PC-9 (cell line): ENCODE measurements around the gene GSTA4. TPM values are rescaled to one million over a fixed set of nuclear protein-coding genes. Genes with fewer than 3 reads are reported as not detected.
A peak's percentile ranks its signal among the peaks of the same experiment; 100 is the strongest.

Source experiments
- BruUV-seq: library from RNA; stranded (reverse); fragments of 400-500 nt; replicated peaks from 2 replicates; lab custom pipeline; 2021; lab: Mats Ljungman, UMichigan
- CTCF ChIA-PET: fragments of 300-600 bp; sonication (Branson Sonifier 250); formaldehyde crosslinking; loops from one replicate; lab custom pipeline; 2022; ENCODE audit warnings: antibody characterized with exemption; lab: Charles Lee
- POLR2A ChIA-PET: fragments of 300-600 bp; sonication (Branson Sonifier 250); formaldehyde crosslinking; loops from one replicate; lab custom pipeline; 2022; ENCODE audit warnings: antibody characterized with exemption; ENCODE audit not compliant: unreplicated experiment; lab: Charles Lee
- DNase-seq, 2 experiments: peaks; one replicate each; pipeline versions ENCODE4 v3.0.0 to v3.0.0-alpha.2; 2015 to 2022; ENCODE audit warnings: mixed read lengths in 1 of 2
- H2AFZ ChIP-seq: fragments of 200-600 bp; sonication (generic); 2 replicates; pipeline ENCODE4 v1.8.1; 2017; ENCODE audit warnings: antibody characterized with exemption
- H3F3A ChIP-seq: fragments of 200-600 bp; sonication (generic); 2 replicates; pipeline ENCODE4 v1.8.1; 2017; ENCODE audit warnings: antibody characterized with exemption, mild to moderate bottlenecking, low read depth; ENCODE audit not compliant: insufficient read depth
- H3K27ac ChIP-seq: fragments of 200-600 bp; sonication (generic); 2 replicates; pipeline ENCODE4 v1.6.1; 2016; ENCODE audit warnings: mixed run types
- H3K27me3 ChIP-seq: fragments of 200-600 bp; sonication (generic); 2 replicates; pipeline ENCODE4 v1.6.1; 2016; ENCODE audit warnings: low read depth, mixed run types; ENCODE audit not compliant: insufficient read depth
- H3K36me3 ChIP-seq: fragments of 200-600 bp; sonication (generic); 2 replicates; pipeline ENCODE4 v1.6.1; 2016; ENCODE audit warnings: low read depth, mixed run types
- H3K4me1 ChIP-seq: fragments of 200-600 bp; sonication (generic); replicated peaks from 2 replicates; pipeline ENCODE4 v1.6.1; 2016; ENCODE audit warnings: mixed run types; ENCODE audit not compliant: insufficient read depth
- H3K4me2 ChIP-seq: fragments of 200-600 bp; sonication (generic); 2 replicates; pipeline ENCODE4 v1.6.1; 2017; ENCODE audit warnings: mixed run types
- H3K4me3 ChIP-seq: fragments of 200-600 bp; sonication (generic); 2 replicates; pipeline ENCODE4 v1.6.1; 2016; ENCODE audit warnings: mixed run types
- H3K79me2 ChIP-seq: fragments of 200-600 bp; sonication (generic); 2 replicates; pipeline ENCODE4 v1.6.1; 2017; ENCODE audit warnings: low read depth, mixed run types
- H3K9me2 ChIP-seq: fragments of 200-600 bp; sonication (generic); 2 replicates; pipeline ENCODE4 v1.8.1; 2017; ENCODE audit warnings: mild to moderate bottlenecking; ENCODE audit not compliant: insufficient read depth
- H3K9me3 ChIP-seq: fragments of 200-600 bp; sonication (generic); 2 replicates; pipeline ENCODE4 v1.8.1; 2016; ENCODE audit warnings: low read depth; ENCODE audit not compliant: insufficient read depth
- H4K20me1 ChIP-seq: fragments of 200-600 bp; sonication (generic); 2 replicates; pipeline ENCODE4 v1.8.1; 2017; ENCODE audit not compliant: insufficient read depth
- EZH2 ChIP-seq: fragments of 200-600 bp; sonication (generic); IDR thresholded peaks from 2 replicates; pipeline ENCODE4 v1.8.0; 2017; ENCODE audit warnings: antibody characterized with exemption, low read depth
- intact Hi-C: fragments of 100-400 bp; cut with micrococcal nuclease; formaldehyde crosslinking; loops from one replicate; pipeline ENCODE4 v1.10.0; 2022; ENCODE audit not compliant: unreplicated experiment
- total RNA-seq: library from RNA; stranded (reverse); gene quantifications from 2 replicates; pipeline ENCODE4 v1.2.3, GENCODE V29; 2021
- TF ChIP-seq, protein P1 (sequence below): fragments of 200-600 bp; sonication (generic); conservative IDR thresholded peaks from 2 replicates; pipeline ENCODE4 v1.6.1; 2017; ENCODE audit warnings: mixed run types, antibody characterized with exemption, mild to moderate bottlenecking, moderate library complexity

The GSTA4 gene
- total RNA-seq, 1 experiment from 2014 or later, result 3.4 TPM

DNA sequence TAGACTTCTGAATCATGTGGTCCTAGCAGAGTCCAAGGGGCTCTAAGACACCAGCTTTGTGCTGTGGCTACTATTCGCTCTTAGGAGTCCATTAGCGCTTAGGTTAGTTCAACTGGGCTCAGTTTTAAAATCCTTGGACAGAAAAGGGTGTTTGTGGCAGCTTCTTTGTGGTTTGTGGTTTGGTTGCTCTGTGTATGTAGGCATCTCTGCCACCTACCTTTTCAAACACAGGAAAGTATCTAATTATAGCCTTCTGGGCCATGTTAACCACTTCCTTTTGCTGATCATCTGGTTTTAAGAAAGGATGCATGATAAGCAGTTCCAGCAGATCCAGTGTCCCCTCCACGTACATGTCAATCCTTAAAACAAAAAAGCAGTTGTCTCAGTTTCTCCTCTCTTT lies 10.8 kb downstream of the GSTA4 start:
- Histone ChIP-seq H3K36me3 (no peaks in the 10 kb centered on the region), H3F3A (peaks cover 12% of the 10 kb centered on the region), H3K4me2 (no peak overlapping the region), H2AFZ (no peak overlapping the region), H3K27me3 (no peaks in the 10 kb centered on the region), H3K79me2 (no peaks in the 10 kb centered on the region), H4K20me1 (no peaks in the 10 kb centered on the region), H3K4me3 (no peak overlapping the region), H3K4me1 (peaks cover 13% of the 10 kb centered on the region; the same call in 1 of the 2 replicates), H3K9me3 (no peaks in the 10 kb centered on the region), H3K9me2 (no peaks in the 10 kb centered on the region), H3K27ac (no peak overlapping the region)
- TF ChIP-seq, protein P1, sequence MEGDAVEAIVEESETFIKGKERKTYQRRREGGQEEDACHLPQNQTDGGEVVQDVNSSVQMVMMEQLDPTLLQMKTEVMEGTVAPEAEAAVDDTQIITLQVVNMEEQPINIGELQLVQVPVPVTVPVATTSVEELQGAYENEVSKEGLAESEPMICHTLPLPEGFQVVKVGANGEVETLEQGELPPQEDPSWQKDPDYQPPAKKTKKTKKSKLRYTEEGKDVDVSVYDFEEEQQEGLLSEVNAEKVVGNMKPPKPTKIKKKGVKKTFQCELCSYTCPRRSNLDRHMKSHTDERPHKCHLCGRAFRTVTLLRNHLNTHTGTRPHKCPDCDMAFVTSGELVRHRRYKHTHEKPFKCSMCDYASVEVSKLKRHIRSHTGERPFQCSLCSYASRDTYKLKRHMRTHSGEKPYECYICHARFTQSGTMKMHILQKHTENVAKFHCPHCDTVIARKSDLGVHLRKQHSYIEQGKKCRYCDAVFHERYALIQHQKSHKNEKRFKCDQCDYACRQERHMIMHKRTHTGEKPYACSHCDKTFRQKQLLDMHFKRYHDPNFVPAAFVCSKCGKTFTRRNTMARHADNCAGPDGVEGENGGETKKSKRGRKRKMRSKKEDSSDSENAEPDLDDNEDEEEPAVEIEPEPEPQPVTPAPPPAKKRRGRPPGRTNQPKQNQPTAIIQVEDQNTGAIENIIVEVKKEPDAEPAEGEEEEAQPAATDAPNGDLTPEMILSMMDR, result no peak
- TF ChIP-seq EZH2, result no peak
- intact Hi-C loops, result no loop called here
- CTCF ChIA-PET, result no interaction called here
- BruUV-seq, result no TSS peak
- DNase-seq, result peak in 1 of 2 experiments; percentile 37
- POLR2A ChIA-PET, result interaction anchor here (0.6 kb wide), 1 partner anchor 32 kb away, joined by 3 read pairs; no protein-coding TSS in a partner anchor

DNA sequence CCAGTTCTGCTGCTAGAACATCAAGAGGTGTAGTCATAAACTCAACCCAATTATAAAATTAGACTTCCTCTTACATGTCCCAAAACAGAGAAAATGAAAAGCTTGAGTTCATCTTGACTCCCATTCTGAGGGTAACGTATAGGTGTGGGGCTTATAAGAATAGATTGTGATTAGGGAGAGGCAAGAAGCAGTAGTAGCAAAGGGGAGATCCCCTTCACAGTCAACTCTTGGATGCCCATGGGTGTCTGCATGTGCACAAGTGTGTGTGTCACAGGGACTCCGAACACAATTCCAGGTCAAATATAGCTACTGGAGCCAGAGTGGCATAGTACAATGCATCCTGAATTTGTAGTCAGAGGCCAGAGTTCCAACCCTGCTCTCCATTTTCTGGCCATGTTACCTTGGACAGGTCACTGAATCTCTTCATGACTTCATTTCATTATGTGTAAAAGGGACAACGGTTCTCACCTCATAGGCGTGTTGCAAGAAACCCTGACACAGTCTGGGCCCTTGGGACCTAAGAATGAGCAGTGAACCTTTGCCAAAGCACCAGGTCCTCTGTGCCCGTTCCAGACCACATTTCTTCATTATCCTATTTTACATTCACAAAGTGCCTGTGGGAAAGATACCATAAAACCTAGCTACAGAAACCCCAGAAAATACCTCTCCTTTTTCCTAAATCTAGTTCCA lies 11.8 kb downstream of the GSTA4 start:
- Histone ChIP-seq H3K79me2 (no peaks in the 10 kb centered on the region), H3K27ac (no peak overlapping the region), H4K20me1 (no peaks in the 10 kb centered on the region), H3K4me2 (no peak overlapping the region), H3K27me3 (no peaks in the 10 kb centered on the region), H3K36me3 (no peaks in the 10 kb centered on the region), H3F3A (peaks cover 12% of the 10 kb centered on the region), H3K4me3 (no peak overlapping the region), H3K9me2 (no peaks in the 10 kb centered on the region), H3K4me1 (peaks cover 13% of the 10 kb centered on the region; the same call in 1 of the 2 replicates), H2AFZ (no peak overlapping the region), H3K9me3 (no peaks in the 10 kb centered on the region)
- no peak for DNase-seq
- no TSS peak for BruUV-seq
- ChIA-PET POLR2A (interaction anchor here (0.6 kb wide), 1 partner anchor 31 kb away, joined by 3 read pairs; no protein-coding TSS in a partner anchor), CTCF (no interaction called here)
- TF ChIP-seq, protein P1, result no peak
- TF ChIP-seq EZH2, result no peak
- intact Hi-C loops, result no loop called here

DNA sequence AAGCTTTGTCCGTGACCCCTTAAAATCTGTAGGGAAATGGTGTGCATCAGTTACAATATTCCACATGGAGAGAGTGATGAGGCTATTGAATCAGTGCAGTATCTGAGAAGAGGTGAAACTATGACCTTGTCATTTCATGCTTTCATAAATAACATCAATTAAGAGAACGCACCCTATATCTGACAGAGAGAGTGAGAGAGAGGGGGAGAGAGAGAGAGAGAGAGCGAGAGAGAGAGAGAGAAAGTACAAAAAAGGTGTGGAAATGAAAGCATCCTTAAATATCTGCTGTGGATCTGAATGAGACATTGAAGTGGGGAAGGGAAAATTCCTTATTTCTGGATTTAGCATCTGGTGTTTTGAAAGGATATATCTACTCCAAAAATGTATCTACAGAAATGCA lies 12.4 kb downstream of the GSTA4 start:
- TF ChIP-seq, protein P1, result no peak
- TF ChIP-seq EZH2, result no peak
- no peaks in the 10 kb centered on the region for H3K9me3 ChIP-seq
- intact Hi-C loops, result no loop called here
- no peaks in the 10 kb centered on the region for H3K9me2 ChIP-seq
- BruUV-seq, result no TSS peak
- ChIA-PET POLR2A (interaction anchor here (0.6 kb wide), 1 partner anchor 66 kb away, joined by 3 read pairs; no protein-coding TSS in a partner anchor), CTCF (no interaction called here)
- H3K36me3 ChIP-seq, result no peaks in the 10 kb centered on the region
- H3K27me3 ChIP-seq, result no peaks in the 10 kb centered on the region
- H3K4me1 ChIP-seq, result peaks cover 13% of the 10 kb centered on the region; the same call in 1 of the 2 replicates
- no peak overlapping the region for H3K27ac ChIP-seq
- no peak overlapping the region for H3K4me3 ChIP-seq
- peaks cover 12% of the 10 kb centered on the region for H3F3A ChIP-seq
- DNase-seq, result no peak
- no peak overlapping the region for H2AFZ ChIP-seq
- H4K20me1 ChIP-seq, result no peaks in the 10 kb centered on the region
- H3K4me2 ChIP-seq, result no peak overlapping the region
- no peaks in the 10 kb centered on the region for H3K79me2 ChIP-seq
